GM06990 (cell line): ENCODE measurements around the gene NTN1.
"Not testable (repeated sequence)": the region's sequence is repeated elsewhere in the genome, so short reads cannot be mapped to it uniquely, and the experiment has no call there.

ENCODE experiments used
- DNase-seq: peaks from one replicate; pipeline ENCODE4 v3.0.0-alpha.2; 2011; ENCODE audit not compliant: insufficient read length; ENCODE audit errors: extremely low read depth
- H3K27me3 ChIP-seq: replicated peaks from 2 replicates; pipeline ENCODE4 v1.6.0; 2011; ENCODE audit warnings: low read length; ENCODE audit not compliant: control insufficient read depth, insufficient read depth
- H3K36me3 ChIP-seq: 2 replicates; pipeline ENCODE4 v1.5.1; 2011; ENCODE audit warnings: low read length; ENCODE audit not compliant: control insufficient read depth, insufficient read depth
- H3K4me3 ChIP-seq: replicated peaks from 2 replicates; pipeline ENCODE4 v1.5.1; 2011; ENCODE audit warnings: low read depth, mild to moderate bottlenecking, control low read depth, low read length
- TF ChIP-seq, protein P1 (sequence below): IDR thresholded peaks from 2 replicates; pipeline ENCODE4 v1.5.1; 2011; ENCODE audit warnings: low read length, control low read depth, mild to moderate bottlenecking, inconsistent platforms; ENCODE audit not compliant: insufficient read depth, poor library complexity, severe bottlenecking

The NTN1 gene

DNA sequence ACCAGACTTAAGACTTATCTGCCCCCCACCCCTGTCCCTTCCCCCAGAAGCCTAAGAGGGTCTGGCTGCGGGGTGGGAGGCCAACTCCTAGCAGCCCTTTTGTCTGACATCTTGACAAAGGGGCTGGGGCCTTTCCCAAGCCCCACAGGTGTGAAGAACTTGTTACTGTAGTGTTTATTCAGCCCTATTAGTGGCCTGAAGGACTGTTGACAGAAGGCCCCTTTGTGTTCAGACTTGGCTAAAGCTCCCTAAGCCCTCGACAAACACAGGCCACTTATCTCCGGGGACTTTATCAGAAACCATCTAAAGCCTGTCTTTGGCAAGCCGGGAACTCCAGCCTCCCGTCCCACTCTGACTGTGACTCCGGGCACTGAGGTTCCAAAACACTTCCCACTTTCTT is 129.8 kb downstream of the NTN1 start:
- Histone ChIP-seq H3K36me3 (no peaks in the 10 kb centered on the region), H3K4me3 (no peak overlapping the region), H3K27me3 (no peaks in the 10 kb centered on the region; the same call in 1 of the 2 replicates)
- DNase-seq, result no peak
- TF ChIP-seq, protein P1, sequence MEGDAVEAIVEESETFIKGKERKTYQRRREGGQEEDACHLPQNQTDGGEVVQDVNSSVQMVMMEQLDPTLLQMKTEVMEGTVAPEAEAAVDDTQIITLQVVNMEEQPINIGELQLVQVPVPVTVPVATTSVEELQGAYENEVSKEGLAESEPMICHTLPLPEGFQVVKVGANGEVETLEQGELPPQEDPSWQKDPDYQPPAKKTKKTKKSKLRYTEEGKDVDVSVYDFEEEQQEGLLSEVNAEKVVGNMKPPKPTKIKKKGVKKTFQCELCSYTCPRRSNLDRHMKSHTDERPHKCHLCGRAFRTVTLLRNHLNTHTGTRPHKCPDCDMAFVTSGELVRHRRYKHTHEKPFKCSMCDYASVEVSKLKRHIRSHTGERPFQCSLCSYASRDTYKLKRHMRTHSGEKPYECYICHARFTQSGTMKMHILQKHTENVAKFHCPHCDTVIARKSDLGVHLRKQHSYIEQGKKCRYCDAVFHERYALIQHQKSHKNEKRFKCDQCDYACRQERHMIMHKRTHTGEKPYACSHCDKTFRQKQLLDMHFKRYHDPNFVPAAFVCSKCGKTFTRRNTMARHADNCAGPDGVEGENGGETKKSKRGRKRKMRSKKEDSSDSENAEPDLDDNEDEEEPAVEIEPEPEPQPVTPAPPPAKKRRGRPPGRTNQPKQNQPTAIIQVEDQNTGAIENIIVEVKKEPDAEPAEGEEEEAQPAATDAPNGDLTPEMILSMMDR, result no peak

DNA sequence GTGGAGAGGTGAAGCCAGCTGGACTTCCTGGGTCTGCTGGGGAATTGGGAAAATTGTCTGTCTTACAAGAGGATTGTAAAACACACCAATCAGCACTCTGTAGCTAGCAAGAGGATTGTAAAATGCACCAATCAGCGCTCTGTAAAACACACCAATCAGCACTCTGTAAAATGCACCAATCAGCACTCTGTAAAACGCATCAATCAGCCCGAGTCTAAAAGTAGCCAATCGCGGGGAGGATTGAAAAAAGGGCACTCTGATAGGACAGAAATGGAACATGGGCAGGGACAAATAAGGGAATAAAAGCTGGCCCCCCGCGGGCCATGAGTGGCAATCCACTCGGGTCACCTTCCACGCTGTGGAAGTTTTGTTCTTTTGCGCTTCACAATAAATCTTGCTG is 130.4 kb downstream of the NTN1 start:
- H3K4me3 ChIP-seq, H3K36me3 ChIP-seq, DNase-seq, H3K27me3 ChIP-seq: not testable (repeated sequence)

DNA sequence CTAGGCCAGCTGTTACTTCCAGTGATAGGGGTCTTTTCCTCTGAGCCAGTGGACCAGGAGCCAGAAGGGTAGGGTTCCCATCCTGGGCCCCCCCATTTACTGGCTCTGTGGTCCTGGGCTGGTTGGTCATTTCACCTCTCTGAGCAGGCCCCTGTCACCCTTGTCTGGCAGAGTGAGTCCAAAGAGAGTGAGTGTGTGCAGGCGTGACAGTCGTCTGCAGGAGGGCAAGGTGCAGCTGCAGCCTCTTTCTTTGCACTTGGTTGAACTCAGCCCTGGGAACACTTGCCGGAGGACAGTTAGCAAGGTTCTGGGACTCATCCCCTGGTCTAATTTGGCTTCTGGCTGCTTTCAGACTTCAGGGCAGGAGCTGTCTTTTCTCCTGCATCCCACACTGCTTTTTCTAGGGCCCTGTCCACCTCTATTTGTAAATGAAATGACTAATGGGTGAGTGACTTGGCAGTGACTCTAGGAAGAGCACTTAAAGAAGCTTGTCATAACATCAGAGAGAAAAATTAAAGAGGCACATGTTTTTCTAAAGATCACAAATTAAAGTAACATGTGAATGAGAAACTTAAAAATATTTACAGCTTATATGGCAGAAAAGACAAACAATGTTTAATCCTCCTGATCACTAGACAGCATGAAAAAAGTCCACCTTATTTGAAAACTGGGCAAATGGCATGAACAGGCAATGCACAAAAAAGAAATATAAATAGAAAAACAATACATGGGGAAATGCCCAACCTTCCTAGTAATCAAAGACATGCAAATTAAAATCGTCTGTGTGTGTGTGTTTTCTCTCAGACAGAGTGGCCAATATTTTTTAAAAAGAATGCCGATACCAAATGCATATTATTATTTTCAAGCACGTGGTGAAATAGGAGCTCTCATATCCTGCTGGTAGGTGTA is 137.5 kb downstream of the NTN1 start:
- no peak for DNase-seq

DNA sequence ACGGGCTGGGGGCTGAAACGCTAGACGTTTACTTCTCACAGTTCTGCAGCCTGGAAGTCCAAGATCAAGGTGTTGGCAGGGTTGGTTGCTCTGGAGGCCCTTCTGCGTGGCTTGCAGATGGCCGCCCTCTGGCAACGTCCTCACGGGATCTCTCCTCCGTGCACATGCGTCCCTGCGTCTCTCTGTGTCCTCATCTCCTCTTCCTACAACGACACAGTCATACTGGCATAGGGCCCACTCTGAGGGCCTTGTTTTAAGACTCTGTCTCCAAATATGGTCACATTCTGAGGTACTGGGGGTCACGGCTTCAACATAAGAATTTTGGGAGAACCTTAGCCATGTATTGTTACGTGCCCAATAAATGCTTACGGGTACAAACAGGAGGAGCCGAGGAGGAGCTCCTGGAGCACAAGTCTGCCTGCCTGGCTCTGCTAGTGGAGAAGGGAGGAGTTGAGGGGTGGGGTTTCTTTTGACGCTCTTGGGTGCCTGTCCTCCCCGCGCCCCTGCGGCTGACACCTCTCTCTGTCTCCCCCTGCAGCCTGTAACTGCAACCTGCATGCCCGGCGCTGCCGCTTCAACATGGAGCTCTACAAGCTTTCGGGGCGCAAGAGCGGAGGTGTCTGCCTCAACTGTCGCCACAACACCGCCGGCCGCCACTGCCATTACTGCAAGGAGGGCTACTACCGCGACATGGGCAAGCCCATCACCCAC is 141.1 kb downstream of the NTN1 start:
- H3K36me3 ChIP-seq, result no peaks in the 10 kb centered on the region
- no peak overlapping the region for H3K4me3 ChIP-seq
- H3K27me3 ChIP-seq, result no peaks in the 10 kb centered on the region
- TF ChIP-seq, protein P1, result no peak
- no peak for DNase-seq

More for the DNA sequence above, 137.5 kb downstream of the NTN1 start:
- Histone ChIP-seq H3K36me3 (no peaks in the 10 kb centered on the region), H3K4me3 (no peak overlapping the region), H3K27me3 (no peaks in the 10 kb centered on the region; the same call in 1 of the 2 replicates)
- TF ChIP-seq, protein P1, result no peak

DNA sequence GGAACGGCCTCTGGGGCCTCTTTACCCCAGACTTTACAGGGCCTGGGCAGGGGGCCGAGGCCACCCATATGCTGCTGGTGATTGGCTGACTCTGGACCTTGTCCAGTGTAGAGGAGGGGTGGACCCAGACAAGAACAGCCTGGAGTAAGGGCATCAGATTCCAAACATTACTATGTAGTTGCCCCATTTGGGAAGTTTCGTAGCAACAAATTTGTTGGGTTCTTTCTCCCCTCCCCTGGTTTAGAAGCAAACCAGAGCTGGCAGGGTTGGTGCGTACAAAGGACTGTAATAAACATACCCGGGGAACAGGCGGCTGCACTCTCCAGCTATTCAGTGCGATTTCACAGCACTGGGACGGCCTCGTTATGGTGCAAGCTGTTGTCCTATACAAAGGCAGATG is 145.5 kb downstream of the NTN1 start:
- no peaks in the 10 kb centered on the region for H3K36me3 ChIP-seq
- TF ChIP-seq, protein P1, result no peak
- no peaks in the 10 kb centered on the region for H3K27me3 ChIP-seq
- no peak for DNase-seq
- H3K4me3 ChIP-seq, result no peak overlapping the region

DNA sequence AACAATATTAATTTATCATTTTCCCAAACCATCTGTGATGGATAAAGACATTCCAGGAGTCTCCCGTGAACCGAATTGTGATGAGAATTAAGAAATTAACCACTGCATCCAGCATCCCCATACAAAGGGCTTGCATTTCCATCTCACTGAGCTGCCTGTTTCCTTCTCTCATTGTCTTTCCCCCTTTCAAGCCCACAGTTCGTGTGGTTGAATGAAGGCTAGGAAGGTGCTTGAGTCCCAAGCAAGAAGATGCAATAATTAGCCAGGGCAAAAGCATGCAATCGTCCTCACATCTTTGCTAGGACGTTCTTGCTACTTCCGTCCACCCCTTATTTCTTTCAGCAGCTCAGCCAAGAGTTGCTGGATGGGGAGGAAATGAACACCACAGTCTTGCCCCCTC is 146.1 kb downstream of the NTN1 start:
- no peak for DNase-seq
- H3K36me3 ChIP-seq, result no peaks in the 10 kb centered on the region
- H3K4me3 ChIP-seq, result no peak overlapping the region
- TF ChIP-seq, protein P1, result no peak
- H3K27me3 ChIP-seq, result no peaks in the 10 kb centered on the region
